ENCODE results near the gene C1QB.
"Not testable (repeated sequence)": the region's sequence is repeated elsewhere in the genome, so short reads cannot be mapped to it uniquely, and the experiment has no call there.

C1QB gene

DNA sequence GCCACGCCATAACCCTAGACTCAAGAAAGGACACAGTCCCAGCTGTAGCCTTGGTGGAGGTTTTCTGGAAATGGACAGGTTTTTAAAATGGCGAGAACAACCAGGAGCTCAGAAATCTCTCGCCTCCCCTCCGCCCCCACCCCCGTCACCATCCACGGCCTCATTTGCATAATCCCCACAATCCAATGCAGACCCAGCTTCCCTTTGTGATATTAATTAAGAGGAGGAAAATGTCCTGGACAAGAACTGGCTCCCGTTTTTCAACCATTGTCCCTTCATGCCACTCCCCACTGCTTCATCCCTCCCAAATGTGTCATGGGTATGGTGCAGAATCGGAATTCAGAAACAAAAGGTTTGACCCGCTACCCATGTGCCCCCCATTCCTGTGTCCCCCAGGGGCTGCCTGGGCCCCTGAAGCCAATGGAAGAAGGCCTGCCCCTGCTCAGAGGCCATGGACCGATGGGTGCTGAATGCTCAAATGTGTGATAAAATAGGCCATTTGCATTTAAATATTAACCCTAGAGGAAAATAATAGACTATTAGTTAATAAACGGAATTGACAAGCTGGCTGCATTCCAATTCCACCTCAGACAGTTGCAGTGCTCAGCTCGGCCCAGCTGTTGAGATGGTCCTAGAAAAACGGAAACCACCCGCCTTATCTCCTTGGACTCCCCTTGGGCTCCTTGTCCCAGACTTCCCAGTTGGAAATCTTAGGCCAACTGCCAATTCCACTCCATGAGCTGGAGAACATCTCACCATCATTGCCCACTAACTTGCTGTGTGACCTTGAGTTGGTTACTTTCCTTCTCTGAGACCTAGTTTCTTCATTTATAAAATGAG is 46.9 kb downstream of the C1QB start:
- TF ChIP-seq, protein P1, sequence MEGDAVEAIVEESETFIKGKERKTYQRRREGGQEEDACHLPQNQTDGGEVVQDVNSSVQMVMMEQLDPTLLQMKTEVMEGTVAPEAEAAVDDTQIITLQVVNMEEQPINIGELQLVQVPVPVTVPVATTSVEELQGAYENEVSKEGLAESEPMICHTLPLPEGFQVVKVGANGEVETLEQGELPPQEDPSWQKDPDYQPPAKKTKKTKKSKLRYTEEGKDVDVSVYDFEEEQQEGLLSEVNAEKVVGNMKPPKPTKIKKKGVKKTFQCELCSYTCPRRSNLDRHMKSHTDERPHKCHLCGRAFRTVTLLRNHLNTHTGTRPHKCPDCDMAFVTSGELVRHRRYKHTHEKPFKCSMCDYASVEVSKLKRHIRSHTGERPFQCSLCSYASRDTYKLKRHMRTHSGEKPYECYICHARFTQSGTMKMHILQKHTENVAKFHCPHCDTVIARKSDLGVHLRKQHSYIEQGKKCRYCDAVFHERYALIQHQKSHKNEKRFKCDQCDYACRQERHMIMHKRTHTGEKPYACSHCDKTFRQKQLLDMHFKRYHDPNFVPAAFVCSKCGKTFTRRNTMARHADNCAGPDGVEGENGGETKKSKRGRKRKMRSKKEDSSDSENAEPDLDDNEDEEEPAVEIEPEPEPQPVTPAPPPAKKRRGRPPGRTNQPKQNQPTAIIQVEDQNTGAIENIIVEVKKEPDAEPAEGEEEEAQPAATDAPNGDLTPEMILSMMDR (IDR thresholded peaks at IDR 0.05; ENCODE audit: low read length, missing control alignments) = no peak
- H3K4me3 ChIP-seq (replicated peaks; ENCODE audit: low read depth, low read length) = no peak overlapping the region
- no peak for DNase-seq (ENCODE audit: low read depth)

DNA sequence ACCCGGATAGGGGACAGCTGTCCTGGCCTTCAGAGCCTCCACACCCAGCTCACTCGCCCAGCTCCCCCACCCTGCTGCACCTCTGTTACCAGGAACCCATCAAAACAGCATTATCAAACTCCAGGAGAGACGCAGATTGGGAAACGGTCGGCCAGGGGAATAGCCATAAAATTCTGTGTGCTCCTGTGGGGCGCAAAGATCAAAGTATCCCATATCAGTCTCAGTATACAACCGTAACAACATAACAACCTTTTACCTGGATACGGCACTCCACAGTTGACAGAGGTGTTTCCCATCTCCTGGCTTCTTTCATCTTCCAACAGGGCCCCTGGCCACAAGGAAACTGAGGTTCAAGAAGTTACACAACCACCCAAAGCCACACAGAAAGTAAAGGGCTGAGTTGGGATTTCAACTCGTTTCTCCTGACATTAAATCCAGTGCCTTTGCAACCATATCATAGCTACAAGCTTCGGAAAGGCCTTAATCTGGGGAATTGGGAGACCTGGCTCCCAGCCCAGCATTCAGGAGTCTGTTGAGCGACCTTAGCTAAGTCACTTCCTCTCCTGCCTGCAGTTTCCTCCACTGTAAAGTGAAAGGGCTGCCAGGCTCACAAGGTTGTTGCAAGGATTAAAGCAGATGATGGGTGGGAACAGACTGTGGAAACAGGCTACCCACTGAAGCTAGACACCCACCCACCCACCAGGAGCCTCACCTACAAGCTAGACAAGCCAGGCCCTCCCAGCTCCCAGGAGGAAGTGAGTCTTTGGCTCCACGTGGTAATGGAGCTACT is 49.5 kb downstream of the C1QB start:
- no peak overlapping the region for H3K4me3 ChIP-seq (replicated peaks; ENCODE audit: low read depth, low read length)
- DNase-seq (ENCODE audit: low read depth) = peak; percentile 61
- TF ChIP-seq, protein P1 (IDR thresholded peaks at IDR 0.05; ENCODE audit: low read length, missing control alignments) = no peak

DNA sequence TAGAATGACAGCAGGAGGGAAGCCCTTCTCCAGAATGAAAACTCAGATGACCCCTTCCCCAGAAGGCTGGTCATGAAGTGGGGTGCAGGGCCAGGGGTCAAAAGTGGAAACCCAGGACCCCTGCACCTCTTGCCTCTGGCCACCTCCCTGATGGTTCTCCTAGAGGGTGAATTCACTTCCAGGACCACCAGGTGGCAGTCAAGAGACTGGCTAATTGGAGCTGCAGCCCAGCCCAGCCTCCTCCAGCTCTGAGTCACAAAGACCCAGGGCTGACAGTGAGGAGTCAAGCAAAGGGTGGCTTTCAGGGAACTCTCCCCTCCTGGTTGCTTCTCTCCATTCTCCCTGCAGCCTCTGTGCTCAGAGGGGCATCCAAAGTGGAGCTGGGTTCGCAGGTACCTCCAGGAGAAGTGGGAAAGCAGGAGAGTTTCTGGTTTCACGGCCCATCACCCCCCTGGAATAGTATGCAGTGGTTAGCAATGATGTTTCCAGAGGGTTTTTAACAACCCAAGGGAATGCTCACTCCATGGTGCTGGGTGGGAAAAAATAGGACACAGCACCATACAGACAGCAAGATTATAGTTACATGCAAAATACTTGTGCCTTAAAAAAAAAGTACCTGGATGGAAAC is 51.5 kb downstream of the C1QB start:
- no peak overlapping the region for H3K4me3 ChIP-seq (replicated peaks; ENCODE audit: low read depth, low read length)
- DNase-seq (ENCODE audit: low read depth) = peak; percentile 89
- TF ChIP-seq, protein P1 (IDR thresholded peaks at IDR 0.05; ENCODE audit: low read length, missing control alignments) = peak; percentile 96

DNA sequence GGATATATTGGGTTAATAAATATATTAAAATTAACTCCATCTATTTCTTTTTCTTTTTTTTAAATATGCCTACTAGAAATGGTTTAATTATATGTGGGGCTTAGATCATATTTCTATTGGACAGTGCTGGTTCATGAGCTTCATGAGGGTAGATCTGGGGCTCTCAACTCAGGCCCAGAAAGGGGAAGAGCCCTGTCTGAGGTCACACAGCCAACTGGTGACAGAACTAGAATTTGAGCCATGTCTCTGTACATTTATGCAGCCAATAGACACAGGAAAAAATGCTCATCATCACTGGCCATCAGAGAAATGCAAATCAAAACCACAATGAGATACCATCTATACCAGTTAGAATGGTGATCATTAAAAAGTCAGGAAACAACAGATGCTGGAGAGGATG is 52.5 kb downstream of the C1QB start:
- DNase-seq (ENCODE audit: low read depth) = no peak
- TF ChIP-seq, protein P1 (IDR thresholded peaks at IDR 0.05; ENCODE audit: low read length, missing control alignments) = no peak
- no peak overlapping the region for H3K4me3 ChIP-seq (replicated peaks; ENCODE audit: low read depth, low read length)

DNA sequence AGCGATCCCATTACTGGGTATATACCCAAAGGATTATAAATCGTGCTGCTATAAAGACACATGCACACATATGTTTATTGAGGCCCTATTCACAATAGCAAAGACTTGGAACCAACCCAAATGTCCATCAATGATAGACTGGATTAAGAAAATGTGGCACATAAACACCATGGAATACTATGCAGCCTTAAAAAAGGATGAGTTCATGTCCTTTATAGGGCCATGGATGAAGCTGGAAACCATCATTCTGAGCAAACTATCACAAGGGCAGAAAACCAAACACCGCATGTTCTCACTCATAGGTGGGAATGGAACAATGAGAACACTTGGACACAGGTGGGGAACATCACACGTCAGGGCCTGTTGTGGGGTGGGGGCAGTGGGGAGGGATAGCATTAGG is 53.1 kb downstream of the C1QB start:
- not testable (repeated sequence) for H3K4me3 ChIP-seq (replicated peaks; ENCODE audit: low read depth, low read length); DNase-seq (ENCODE audit: low read depth)

DNA sequence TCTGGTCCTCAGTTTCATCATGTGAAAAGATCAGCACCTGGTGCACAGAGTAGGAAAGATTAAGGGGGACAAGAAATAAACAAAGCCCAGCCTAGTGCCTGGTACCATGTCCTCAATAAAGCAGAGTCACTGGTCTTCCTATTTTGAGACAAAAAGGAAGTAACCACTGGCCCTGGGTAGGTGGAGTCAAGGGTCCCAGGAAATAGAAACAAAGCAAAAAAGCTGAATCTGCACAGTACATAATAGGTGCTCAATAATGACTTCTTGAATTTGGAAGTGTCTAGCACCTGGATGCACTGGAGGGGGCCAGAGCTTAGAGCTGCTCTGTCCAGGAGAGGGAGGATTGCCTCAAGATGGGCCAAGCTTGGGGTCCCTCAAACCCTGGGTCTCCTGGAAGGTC is 55.7 kb downstream of the C1QB start:
- TF ChIP-seq, protein P1 (IDR thresholded peaks at IDR 0.05; ENCODE audit: low read length, missing control alignments) = no peak
- no peak overlapping the region for H3K4me3 ChIP-seq (replicated peaks; ENCODE audit: low read depth, low read length)
- DNase-seq (ENCODE audit: low read depth) = no peak

DNA sequence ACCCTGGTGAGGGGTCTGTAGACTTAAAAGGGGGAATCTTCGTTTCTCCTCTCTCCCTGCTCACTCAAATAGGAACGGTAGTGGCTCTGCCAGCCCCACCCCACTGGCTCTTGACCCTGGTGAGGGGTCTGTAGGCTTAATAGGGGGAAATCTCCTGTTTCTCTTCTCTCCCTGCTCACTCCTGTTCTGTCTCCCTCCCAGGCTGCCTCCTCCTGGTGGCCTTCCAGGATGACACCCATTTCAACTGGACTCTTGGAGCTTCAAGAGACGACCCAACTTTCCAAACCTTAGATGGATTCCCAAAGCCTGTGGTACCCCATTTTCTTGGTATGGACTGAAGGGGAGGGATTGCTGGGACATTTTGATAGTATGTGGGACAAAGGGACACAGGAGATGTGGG is 56.2 kb downstream of the C1QB start:
- TF ChIP-seq, protein P1 (IDR thresholded peaks at IDR 0.05; ENCODE audit: low read length, missing control alignments) = peak; percentile 21
- no peak for DNase-seq (ENCODE audit: low read depth)
- no peak overlapping the region for H3K4me3 ChIP-seq (replicated peaks; ENCODE audit: low read depth, low read length)
